LNCaP clone FGC (cell line): ENCODE data around the gene CNIH1.

Experiments used
- DNase-seq: peaks from one replicate; pipeline ENCODE4 v3.0.0-alpha.2; 2011; ENCODE audit warnings: low read depth
- H3K4me3 ChIP-seq: 2 replicates; pipeline ENCODE4 v1.5.1; 2011; ENCODE audit warnings: mild to moderate bottlenecking, low read depth, low read length, control low read depth
- CTCF ChIP-seq: IDR thresholded peaks from 2 replicates; pipeline ENCODE4 v1.5.1; 2012; ENCODE audit warnings: mild to moderate bottlenecking; ENCODE audit not compliant: control insufficient read depth, insufficient read depth; ENCODE audit errors: extremely low read depth

The CNIH1 gene

GRCh38 chr14:54425537-54426274, 15.5 kb downstream of the CNIH1 start:
- no peak overlapping the region for H3K4me3 ChIP-seq
- no peak for TF ChIP-seq CTCF
- no peak for DNase-seq

GRCh38 chr14:54425068-54425467, 16.1 kb downstream of the CNIH1 start:
- DNase-seq: no peak
- no peak overlapping the region for H3K4me3 ChIP-seq
- TF ChIP-seq CTCF: no peak

GRCh38 chr14:54424479-54424901, 16.7 kb downstream of the CNIH1 start:
- H3K4me3 ChIP-seq: no peak overlapping the region
- TF ChIP-seq CTCF: no peak
- DNase-seq: no peak

- no peak for DNase-seq
- no peak for TF ChIP-seq CTCF
- H3K4me3 ChIP-seq: no peak overlapping the region
Observed at GRCh38 chr14:54423991-54424390, 17.2 kb downstream of the CNIH1 start.

GRCh38 chr14:54420478-54421142, 20.6 kb downstream of the CNIH1 start:
- H3K4me3 ChIP-seq: no peak overlapping the region
- DNase-seq: no peak
- TF ChIP-seq CTCF: peak; percentile 59

GRCh38 chr14:54411371-54411770, 29.8 kb downstream of the CNIH1 start:
- no peak overlapping the region for H3K4me3 ChIP-seq
- no peak for TF ChIP-seq CTCF
- no peak for DNase-seq
